ENCODE data around the gene DNAJC13.

DNA sequence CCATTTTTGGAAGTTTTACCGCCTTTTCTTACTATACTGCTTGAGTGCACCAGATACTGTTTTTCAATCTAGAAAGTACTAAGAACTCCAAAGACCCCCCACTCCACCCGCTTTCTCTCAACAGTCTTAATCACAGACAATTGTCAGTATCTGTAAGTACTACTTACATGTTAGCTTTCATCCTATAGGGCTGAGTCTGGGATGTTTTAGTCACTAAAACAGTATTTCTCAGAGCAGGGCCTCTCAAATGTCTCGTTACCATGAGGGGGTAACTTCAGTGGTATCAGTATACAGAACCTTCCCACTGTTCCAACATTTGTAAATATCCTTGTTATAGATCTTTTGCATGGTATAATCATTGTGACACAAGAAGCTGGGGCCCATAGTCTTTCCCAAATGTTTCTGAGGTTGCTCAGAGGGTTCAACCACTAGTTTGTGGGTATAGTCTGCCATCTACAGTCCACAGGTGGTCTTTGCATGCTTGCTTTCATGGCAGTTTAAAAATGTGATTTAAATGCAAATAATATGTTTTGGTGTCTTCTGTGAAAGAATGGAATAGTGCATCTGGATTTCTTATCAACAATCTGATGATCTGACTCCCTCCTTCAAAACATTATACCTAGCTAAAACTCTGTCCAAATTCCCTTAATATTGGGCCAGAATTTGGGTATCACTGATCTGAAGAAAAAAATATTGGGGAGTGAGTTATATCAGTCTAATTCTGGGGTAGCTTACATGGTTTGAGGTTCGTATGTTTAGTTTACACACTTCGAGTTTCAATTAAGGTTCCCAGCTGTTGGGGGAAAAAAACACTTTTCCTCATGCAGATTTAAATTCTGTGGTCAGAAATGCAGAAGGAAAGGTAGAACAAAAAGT is 18.0 kb upstream of the DNAJC13 start:
- TF ChIP-seq, protein P1, sequence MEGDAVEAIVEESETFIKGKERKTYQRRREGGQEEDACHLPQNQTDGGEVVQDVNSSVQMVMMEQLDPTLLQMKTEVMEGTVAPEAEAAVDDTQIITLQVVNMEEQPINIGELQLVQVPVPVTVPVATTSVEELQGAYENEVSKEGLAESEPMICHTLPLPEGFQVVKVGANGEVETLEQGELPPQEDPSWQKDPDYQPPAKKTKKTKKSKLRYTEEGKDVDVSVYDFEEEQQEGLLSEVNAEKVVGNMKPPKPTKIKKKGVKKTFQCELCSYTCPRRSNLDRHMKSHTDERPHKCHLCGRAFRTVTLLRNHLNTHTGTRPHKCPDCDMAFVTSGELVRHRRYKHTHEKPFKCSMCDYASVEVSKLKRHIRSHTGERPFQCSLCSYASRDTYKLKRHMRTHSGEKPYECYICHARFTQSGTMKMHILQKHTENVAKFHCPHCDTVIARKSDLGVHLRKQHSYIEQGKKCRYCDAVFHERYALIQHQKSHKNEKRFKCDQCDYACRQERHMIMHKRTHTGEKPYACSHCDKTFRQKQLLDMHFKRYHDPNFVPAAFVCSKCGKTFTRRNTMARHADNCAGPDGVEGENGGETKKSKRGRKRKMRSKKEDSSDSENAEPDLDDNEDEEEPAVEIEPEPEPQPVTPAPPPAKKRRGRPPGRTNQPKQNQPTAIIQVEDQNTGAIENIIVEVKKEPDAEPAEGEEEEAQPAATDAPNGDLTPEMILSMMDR (IDR thresholded peaks at IDR 0.05; ENCODE audit: low read length) = peak; percentile 93
- TF ChIP-seq EZH2phosphoT487 (IDR thresholded peaks at IDR 0.05; ENCODE audit: low read length) = no peak
- no peak for TF ChIP-seq EZH2 (optimal IDR thresholded peaks at IDR 0.05; ENCODE audit: low read depth, low read length)
